Right lobe of liver (tissue), 6 donors: ENCODE results near the gene NTN1. TPM values are rescaled to one million over a fixed set of nuclear protein-coding genes. Genes with fewer than 3 reads are reported as not detected.
A peak's percentile ranks its signal among the peaks of the same experiment; 100 is the strongest.

ENCODE experiments used
- ATAC-seq, 4 donors: fragments of 200-7000 bp; cut with Tn5 transposase; one replicate each; pipeline ENCODE4 v1.9.1; 2020; ENCODE audit warnings: mild to moderate bottlenecking in 4 of 4, moderate library complexity in 4 of 4
- DNase-seq, 3 donors: peaks; one replicate each; pipeline ENCODE4 v3.0.0-alpha.2; 2020
- H3K27ac ChIP-seq, 3 donors: fragments of 200-600 bp; one replicate each; pipeline ENCODE4 v1.8.0; 2022
- H3K27me3 ChIP-seq, 2 donors: fragments of 200-600 bp; one replicate each; pipeline ENCODE4 v1.8.0; 2022
- H3K36me3 ChIP-seq, 4 donors: fragments of 200-600 bp; sonication (generic) in 1 of 4; one replicate each; pipeline versions ENCODE4 v1.5.1 to v1.8.0; 2017 to 2022; ENCODE audit warnings: control low read depth in 1 of 4
- H3K4me1 ChIP-seq, 4 donors: fragments of 200-600 bp; sonication (generic) in 1 of 4; one replicate each; pipeline versions ENCODE4 v1.5.1 to v1.8.0; 2017 to 2022; ENCODE audit warnings: control low read depth in 1 of 4
- H3K4me3 ChIP-seq, 3 donors: fragments of 200-600 bp; one replicate each; pipeline ENCODE4 v1.8.0; 2022
- H3K9me3 ChIP-seq, 4 donors: fragments of 200-600 bp; sonication (generic) in 1 of 4; one replicate each; pipeline versions ENCODE4 v1.5.1 to v1.8.0; 2017 to 2022; ENCODE audit warnings: control low read depth in 1 of 4
- POLR2A ChIP-seq: fragments of 450-650 bp; IDR thresholded peaks from one replicate; pipeline ENCODE4 v1.6.1; 2017; ENCODE audit warnings: antibody characterized with exemption, mild to moderate bottlenecking
- WGBS: methylation state at CpG from one replicate; pipeline ENCODE4 v1.1.6; 2018; ENCODE audit warnings: low coverage, low lambda C conversion rate; ENCODE audit not compliant: insufficient coverage; ENCODE audit errors: missing lambda C conversion rate; 5-methylcytosine and 5-hydroxymethylcytosine counted together
- intact Hi-C, 2 donors: fragments of 100-400 bp; cut with DNase I; formaldehyde crosslinking; loops; one replicate each; pipeline versions ENCODE4 v1.11.2 to v1.14.1; 2022
- total RNA-seq, 6 experiments: library from RNA; depleted of rRNA in 2 of 6; stranded (reverse); fragments of >200 nt in 2 of 6; fragmentation: NEBNext Ultra II Directional in 3 of 6; extraction: Animal tissue kit (Norgen Biotek cat#: 25700) in 3 of 6; gene quantifications; one replicate each; pipeline versions ENCODE4 v1.1.0 to v1.2.4, GENCODE V29; 2016 to 2023
- TF ChIP-seq, protein P1 (sequence below), 4 donors: fragments of 200-600 bp in 3 of 4; fragments of 450-650 bp in 1 of 4; IDR thresholded peaks; one replicate each; pipeline versions ENCODE4 v1.5.1 to v1.8.0; 2016 to 2022; ENCODE audit warnings: antibody characterized with exemption in 4 of 4, mild to moderate bottlenecking in 2 of 4
- donor health status: DM: no; HTN: yes; CAD: no.
- donor health status: DM: no; HTN: no; CAD: no.
- donor health status: DM: no; HTN: no; CAD: no.
- donor health status: DM: no; HTN: yes; CAD: no.
- donor health status: DM: no; HTN: yes; CAD: no.

Gene NTN1
- total RNA-seq, 6 experiments from 2014 or later = 3.5 to 12.5 (median 8.5) TPM

- Histone ChIP-seq H3K4me3 (no peak overlapping the region), H3K36me3 (no peaks in the 10 kb centered on the region), H3K27me3 (no peaks in the 10 kb centered on the region), H3K9me3 (no peaks in the 10 kb centered on the region), H3K27ac (no peak overlapping the region), H3K4me1 (no peaks in the 10 kb centered on the region)
- DNase-seq (no peak), ATAC-seq (no peak)
- intact Hi-C loops = no loop called here
- WGBS = 100% methylated on average over 3 of the region's 7 CpGs
- TF ChIP-seq POLR2A = no peak
- TF ChIP-seq, protein P1, sequence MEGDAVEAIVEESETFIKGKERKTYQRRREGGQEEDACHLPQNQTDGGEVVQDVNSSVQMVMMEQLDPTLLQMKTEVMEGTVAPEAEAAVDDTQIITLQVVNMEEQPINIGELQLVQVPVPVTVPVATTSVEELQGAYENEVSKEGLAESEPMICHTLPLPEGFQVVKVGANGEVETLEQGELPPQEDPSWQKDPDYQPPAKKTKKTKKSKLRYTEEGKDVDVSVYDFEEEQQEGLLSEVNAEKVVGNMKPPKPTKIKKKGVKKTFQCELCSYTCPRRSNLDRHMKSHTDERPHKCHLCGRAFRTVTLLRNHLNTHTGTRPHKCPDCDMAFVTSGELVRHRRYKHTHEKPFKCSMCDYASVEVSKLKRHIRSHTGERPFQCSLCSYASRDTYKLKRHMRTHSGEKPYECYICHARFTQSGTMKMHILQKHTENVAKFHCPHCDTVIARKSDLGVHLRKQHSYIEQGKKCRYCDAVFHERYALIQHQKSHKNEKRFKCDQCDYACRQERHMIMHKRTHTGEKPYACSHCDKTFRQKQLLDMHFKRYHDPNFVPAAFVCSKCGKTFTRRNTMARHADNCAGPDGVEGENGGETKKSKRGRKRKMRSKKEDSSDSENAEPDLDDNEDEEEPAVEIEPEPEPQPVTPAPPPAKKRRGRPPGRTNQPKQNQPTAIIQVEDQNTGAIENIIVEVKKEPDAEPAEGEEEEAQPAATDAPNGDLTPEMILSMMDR (IDR thresholded peaks at IDR 0.05) = no peak
These were observed 106.0 kb downstream of the NTN1 start for GRCh38 chr17:9127340-9127739.

- Histone ChIP-seq H3K4me3 (no peak overlapping the region), H3K27me3 (no peaks in the 10 kb centered on the region), H3K36me3 (no peaks in the 10 kb centered on the region), H3K27ac (no peak overlapping the region), H3K4me1 (no peaks in the 10 kb centered on the region), H3K9me3 (no peaks in the 10 kb centered on the region)
- no peak for TF ChIP-seq POLR2A
- TF ChIP-seq, protein P1 (IDR thresholded peaks at IDR 0.05) = no peak
- no peak for DNase-seq
- intact Hi-C loops = no loop called here
- ATAC-seq = no peak
- 80% methylated on average over 4 of the region's 5 CpGs for WGBS
These were observed 110.1 kb downstream of the NTN1 start for GRCh38 chr17:9131371-9131770.

DNA sequence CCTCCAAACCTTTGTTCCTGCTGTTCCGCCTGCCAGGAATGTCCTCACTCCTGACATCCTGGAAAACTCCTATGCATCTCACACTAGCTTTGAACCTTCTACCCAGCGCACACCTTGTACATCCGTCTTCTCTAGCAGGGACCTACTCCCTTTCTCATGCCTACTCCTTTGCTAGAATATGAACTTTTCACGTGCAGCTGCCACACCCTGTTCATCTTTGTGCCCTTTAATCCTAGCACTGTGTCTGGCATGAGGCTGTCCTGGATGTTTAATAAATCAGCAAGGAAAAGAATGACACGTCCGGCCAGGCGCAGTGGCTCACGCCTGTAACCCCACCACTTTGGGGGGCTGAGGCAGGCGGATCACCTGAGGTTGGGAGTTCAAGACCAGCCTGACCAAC is 111.0 kb downstream of the NTN1 start:
- no peak for TF ChIP-seq POLR2A
- TF ChIP-seq, protein P1 (IDR thresholded peaks at IDR 0.05) = no peak
- 68% methylated on average over 8 of the region's 9 CpGs for WGBS
- H3K4me1 ChIP-seq = no peaks in the 10 kb centered on the region
- DNase-seq (no peak), ATAC-seq (no peak)
- no peaks in the 10 kb centered on the region for H3K9me3 ChIP-seq
- intact Hi-C loops = no loop called here
- H3K27me3 ChIP-seq = no peaks in the 10 kb centered on the region
- no peaks in the 10 kb centered on the region for H3K36me3 ChIP-seq
- H3K4me3 ChIP-seq = no peak overlapping the region
- H3K27ac ChIP-seq = no peak overlapping the region

GRCh38 chr17:9132944-9133610 is 111.8 kb downstream of the NTN1 start:
- Histone ChIP-seq H3K4me3 (no peak overlapping the region), H3K27me3 (no peaks in the 10 kb centered on the region), H3K9me3 (no peaks in the 10 kb centered on the region), H3K27ac (no peak overlapping the region), H3K36me3 (no peaks in the 10 kb centered on the region), H3K4me1 (no peaks in the 10 kb centered on the region)
- TF ChIP-seq, protein P1 (IDR thresholded peaks at IDR 0.05) = no peak
- TF ChIP-seq POLR2A = no peak
- intact Hi-C loops = no loop called here
- ATAC-seq (peak in 1 of 4 donors; percentile 8), DNase-seq (no peak)
- 88% methylated on average over 3 of the region's 14 CpGs for WGBS
